GM04503 (cell line): ENCODE measurements around the gene NDUFB5.
"Not testable (repeated sequence)": the region's sequence is repeated elsewhere in the genome, so short reads cannot be mapped to it uniquely, and the experiment has no call there.

Experiments used
- DNase-seq: peaks from one replicate; pipeline ENCODE4 v3.0.0-alpha.2; 2012; ENCODE audit warnings: low read depth

NDUFB5 gene

GRCh38 chr3:179630753-179631451 lies 26.3 kb downstream of the NDUFB5 start:
- no peak for DNase-seq

- DNase-seq, result no peak
Observed at GRCh38 chr3:179640469-179640868, 35.9 kb downstream of the NDUFB5 start.

DNA sequence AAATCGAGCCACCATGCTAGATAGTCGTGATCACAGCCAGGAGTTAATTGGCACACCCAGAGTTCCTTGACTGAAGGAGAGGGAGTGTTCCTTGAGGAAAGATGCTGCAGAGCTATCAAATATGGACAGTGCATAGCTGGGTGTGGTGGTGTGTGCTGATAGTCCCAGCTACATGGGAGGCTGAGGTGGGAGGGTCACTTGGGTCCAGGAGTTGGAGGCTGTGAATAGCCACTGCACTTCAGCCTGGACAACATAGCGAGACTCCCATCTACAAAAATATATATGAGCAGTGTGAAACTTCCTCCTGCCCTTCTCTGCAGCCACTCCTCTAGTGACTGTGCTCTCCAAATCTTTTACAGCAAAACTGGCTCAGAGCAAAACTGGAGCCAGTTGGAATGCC lies 38.3 kb downstream of the NDUFB5 start:
- DNase-seq, result no peak

DNA sequence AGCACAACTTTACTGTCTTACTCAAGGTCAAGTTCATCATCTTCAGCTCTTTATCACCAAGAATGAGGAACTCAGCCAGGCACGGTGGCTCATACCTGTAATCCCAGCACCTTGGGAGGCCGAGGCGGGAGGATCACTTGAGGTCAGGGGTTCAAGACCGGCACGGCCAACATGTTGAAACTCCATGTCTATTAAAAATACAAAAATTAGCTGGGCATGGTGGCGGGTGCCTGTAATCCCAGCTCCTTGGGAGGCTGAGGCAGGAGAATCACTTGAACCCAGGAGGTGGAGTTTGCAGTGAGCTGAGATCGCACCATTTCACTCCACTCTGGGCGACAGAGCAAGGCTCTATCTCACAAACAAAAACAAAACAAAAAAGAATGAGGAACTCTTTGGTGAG lies 39.2 kb downstream of the NDUFB5 start:
- DNase-seq, result not testable (repeated sequence)

GRCh38 chr3:179646177-179646576 lies 41.6 kb downstream of the NDUFB5 start:
- DNase-seq, result no peak

GRCh38 chr3:179651687-179652446 lies 47.3 kb downstream of the NDUFB5 start:
- no peak for DNase-seq

DNA sequence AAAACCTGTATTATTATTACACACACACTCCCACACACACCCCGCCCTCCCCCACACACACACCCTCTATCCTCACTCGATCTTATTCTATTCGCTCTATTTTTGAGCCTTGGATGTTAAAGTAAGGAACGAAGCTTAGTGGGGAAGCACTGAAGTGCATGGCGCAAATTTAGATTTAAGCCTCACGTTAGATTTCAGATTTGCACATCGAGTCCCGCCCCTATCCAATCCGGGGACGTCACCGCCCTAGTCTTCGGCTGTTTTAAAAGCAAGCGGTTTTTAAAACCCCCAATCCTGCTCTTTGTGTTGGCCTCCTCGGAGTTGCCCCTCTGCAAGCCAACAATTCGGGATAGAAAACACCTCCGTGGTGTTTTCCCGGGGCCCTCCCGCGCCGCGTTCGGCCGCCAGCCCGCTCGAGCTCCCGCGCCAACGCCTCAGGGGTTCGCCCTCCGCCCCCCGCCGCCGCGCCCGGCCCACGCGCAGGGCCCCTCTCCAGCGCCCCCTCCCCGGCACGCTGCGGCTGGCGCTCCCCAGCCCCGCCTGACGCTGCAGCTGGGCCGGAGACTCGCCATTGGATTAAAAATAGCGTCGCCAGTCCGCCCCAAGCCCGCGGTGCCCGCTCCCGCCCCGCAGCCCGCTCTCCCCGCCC lies 48.0 kb downstream of the NDUFB5 start, which contains the start of gene USP13:
USP13 (plus strand) TSS at position 594 of the 649 bp plus-strand sequence. CDS start 186 bp downstream, outside the sequence.
- peak; percentile 28 for DNase-seq

GRCh38 chr3:179653096-179653797 lies 48.7 kb downstream of the NDUFB5 start:
- DNase-seq, result peak; percentile 35

DNA sequence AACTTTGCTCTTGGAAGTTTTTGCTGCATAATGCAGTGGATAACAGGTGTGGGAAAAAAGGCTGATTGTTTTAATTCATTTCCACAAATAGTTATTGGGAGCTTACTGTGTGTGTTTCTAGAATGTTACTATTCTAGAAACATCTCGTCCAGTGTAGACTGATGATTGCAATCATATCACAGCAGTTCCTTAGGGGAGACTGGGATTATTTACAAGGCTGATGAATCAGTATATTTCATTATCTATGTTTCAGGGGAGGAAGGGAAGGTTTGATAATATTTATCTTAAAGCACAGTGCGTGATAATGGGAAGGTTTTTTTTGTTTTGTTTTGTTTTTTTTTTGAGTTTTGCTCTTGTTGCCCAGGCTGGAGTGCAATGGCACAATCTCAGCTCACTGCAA lies 50.6 kb downstream of the NDUFB5 start:
- no peak for DNase-seq

GRCh38 chr3:179658606-179659005 lies 54.0 kb downstream of the NDUFB5 start:
- DNase-seq, result no peak

DNA sequence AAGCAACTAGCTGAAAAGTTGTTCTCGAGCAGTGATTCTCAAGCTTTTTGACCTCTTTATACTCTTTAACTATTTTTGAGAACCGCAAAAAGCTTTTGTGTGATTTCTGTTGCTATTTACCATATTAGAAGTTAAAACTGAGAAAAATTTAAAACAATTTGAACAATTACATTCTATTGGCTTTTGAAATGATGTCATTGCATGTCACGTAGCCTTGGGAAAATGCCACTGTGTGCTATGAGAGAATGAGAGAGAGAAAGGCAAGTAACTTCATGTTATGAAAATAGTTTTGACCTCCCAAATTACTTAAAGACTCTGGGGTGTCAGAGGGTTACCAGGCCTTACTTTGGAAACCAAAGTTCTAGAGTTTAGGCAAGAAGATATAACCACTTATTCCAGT lies 56.3 kb downstream of the NDUFB5 start:
- DNase-seq, result no peak

- DNase-seq, result no peak
Observed at GRCh38 chr3:179661777-179662176, 57.2 kb downstream of the NDUFB5 start.

DNA sequence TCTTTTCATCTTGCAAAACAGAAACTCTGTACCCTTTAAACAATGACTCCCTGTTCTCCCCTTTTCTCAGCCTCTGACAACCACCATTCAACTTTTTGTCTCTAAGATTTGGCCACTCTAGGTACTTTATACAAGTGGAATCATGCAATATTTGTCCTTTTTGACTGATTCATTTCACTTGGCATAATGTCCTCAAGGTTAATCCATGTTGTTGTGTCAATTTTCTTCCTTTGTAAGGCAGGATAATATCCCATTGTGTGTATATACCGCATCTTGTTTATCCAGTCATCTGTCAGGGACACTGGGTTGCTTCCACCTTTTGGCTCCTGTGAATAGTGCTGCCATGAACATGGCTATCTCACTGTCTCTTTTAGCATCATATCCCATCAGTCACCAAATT lies 58.5 kb downstream of the NDUFB5 start:
- no peak for DNase-seq

DNA sequence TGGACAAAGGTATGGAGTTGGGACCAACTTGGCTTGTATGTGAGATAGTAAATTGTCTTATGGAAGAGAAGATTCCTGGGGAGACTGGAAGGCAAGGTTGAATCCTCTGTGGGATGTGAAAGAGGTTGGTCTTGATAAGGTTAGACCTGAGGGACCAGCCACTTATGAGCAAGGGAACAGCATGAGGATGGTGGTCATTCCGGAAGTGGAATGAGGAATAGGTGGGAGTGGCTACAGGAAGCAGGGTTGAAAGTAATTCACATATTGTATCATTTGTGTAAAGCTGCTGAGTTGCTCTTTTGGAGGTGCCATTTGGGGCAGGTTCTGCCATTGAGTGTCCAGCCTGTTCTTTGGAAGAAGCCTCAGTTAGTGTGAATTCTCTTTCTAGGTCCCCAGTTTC lies 61.4 kb downstream of the NDUFB5 start:
- no peak for DNase-seq

DNA sequence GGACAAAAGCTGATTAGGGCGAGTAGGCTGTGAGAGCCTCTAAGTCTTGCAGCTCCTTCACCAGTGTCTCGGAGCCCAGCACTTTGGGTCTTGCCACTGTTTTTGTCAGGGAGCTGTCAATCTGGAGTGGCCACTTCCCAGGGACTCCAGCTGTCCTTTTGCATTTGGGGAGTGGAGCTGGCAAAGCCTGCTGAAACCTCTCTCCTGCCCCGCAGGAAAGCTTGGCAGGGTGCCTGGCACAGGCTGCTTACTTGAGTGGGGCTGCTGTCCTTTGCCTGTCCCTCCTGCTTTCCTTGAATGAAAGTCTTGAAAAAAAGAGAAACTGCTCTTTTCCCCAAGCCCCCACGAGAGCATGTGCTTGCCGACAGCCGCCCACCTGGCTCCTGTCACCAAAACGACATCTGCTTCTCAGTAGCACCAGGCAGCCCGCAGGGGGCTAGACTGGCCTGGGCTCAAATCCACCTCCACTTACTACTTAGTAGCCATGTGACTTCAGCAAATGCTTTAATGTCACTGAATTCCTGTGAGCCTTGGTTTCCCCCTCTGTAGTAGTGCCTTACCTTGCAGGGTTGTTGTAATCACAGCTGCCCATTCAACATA lies 61.9 kb downstream of the NDUFB5 start:
- DNase-seq, result no peak

- DNase-seq, result no peak
Observed at GRCh38 chr3:179668429-179668828, 63.8 kb downstream of the NDUFB5 start.

GRCh38 chr3:179670311-179670710 lies 65.7 kb downstream of the NDUFB5 start:
- no peak for DNase-seq

- no peak for DNase-seq
Observed at GRCh38 chr3:179671309-179671708, 66.7 kb downstream of the NDUFB5 start.

DNA sequence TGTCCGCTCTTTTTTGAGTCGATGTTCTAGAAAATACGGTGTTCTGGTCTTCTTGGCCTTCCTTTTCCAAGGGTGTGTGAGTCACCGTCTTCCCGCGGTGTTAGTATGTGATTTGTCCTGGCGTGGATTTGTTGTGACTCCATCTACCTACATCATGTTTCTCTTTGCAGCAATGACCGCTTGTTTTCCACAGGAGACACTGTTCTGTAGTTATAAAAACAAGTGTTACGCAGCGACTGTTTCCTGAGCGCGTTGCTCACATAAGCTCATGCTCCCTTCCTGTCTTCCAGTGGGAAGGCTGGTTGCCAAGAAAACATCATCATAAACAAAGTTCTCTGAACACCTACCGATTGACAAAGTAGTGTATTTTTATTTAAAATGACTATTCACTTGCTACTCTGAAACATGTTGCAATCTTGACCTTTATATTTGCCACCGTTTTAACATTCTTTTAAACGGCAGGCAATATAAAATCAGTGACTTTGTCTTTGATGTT lies 67.2 kb downstream of the NDUFB5 start:
- DNase-seq, result no peak

DNA sequence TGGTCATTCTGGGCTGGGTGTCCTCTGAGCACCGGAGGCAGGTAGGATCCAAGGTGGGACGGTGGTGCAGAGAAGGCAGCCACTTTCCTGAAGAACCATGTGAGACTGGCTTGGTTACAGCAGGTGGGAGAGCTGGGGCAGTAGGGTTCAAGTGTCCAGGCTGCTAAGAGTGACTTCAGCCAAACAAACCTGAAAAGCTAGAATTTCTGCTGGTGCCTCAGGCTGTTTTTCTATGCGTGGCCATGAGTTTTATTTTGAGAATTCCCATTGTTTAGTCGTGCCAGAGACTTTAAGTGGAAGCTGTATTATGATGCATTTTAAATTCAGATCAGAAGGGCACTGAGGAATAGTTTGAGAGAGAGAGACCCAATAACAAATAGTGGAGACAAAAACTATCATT lies 68.3 kb downstream of the NDUFB5 start:
- no peak for DNase-seq

DNA sequence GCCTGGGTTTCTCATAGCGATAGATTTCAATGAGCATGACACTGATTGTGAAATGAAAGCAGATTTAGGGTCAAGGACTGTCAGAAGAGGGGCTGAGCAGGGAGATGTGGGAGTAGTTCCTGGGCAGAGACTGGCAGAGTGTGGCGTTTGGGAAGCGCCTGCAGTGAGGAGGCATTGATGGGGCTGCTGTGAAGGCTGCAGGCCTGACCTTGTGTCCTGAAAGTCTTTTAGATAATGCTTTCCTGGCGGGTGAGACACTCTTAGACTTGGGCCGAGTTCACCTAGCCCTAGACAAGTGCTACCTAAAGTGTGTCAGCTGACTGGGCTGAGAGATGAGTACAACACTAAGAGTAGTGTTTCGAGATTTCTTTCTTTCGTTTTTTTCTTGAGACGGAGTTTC lies 68.9 kb downstream of the NDUFB5 start:
- DNase-seq, result no peak

GRCh38 chr3:179676081-179676480 lies 71.5 kb downstream of the NDUFB5 start:
- no peak for DNase-seq
